Muscle of back (tissue), 11 donors: ENCODE measurements around the gene C1QB. TPM values are rescaled to one million over a fixed set of nuclear protein-coding genes. Genes with fewer than 3 reads are reported as not detected.

ENCODE experiments used
- DNase-seq, 3 donors: peaks; one replicate each; pipeline versions ENCODE4 v3.0.0 to v3.0.0-alpha.2; 2013
- polyA plus RNA-seq, 10 donors: library from polyadenylated mRNA; unstranded; fragments of 120-200 nt; gene quantifications; one replicate each; pipeline ENCODE4 v1.2.1, GENCODE V29; 2013; ENCODE audit not compliant: insufficient read length in 10 of 10

Gene C1QB
- polyA plus RNA-seq, 10 donors = 14.3 to 29.7 (median 19.3) TPM

GRCh38 chr1:22628698-22629444 lies 24.2 kb upstream of the C1QB start:
- no peak for DNase-seq

- DNase-seq = no peak
These were observed 23.1 kb upstream of the C1QB start for GRCh38 chr1:22629886-22630285.

GRCh38 chr1:22633697-22634463 lies 19.2 kb upstream of the C1QB start:
- no peak for DNase-seq

GRCh38 chr1:22635436-22635835 lies 17.6 kb upstream of the C1QB start:
- DNase-seq = no peak

GRCh38 chr1:22636353-22636752 lies 16.7 kb upstream of the C1QB start, which contains the start of gene C1QA:
Gene C1QA, plus strand, starts transcription at chr1:22636628. Its CDS starts 989 bp downstream, at chr1:22637617.
- peak in 2 of 3 donors; percentile 11 to 53 for DNase-seq

GRCh38 chr1:22636927-22637326 lies 16.1 kb upstream of the C1QB start:
- DNase-seq = no peak

- no peak for DNase-seq
These were observed 15.1 kb upstream of the C1QB start for GRCh38 chr1:22637907-22638445.

- DNase-seq = no peak
These were observed 14.4 kb upstream of the C1QB start for GRCh38 chr1:22638476-22639234.

- peak; percentile 23 to 57 (median 25) for DNase-seq
These were observed 13.8 kb upstream of the C1QB start for GRCh38 chr1:22639286-22639685.

GRCh38 chr1:22641247-22641646 lies 11.8 kb upstream of the C1QB start:
- DNase-seq = no peak

- peak; percentile 53 to 90 (median 85) for DNase-seq
These were observed 11.0 kb upstream of the C1QB start for GRCh38 chr1:22641906-22642636.

- no peak for DNase-seq
These were observed 9.7 kb upstream of the C1QB start, which contains the start of gene C1QC for GRCh38 chr1:22643381-22643780. Gene C1QC, plus strand, starts transcription at chr1:22643633. Its CDS starts 391 bp downstream, at chr1:22644024.

- DNase-seq = no peak
These were observed 9.1 kb upstream of the C1QB start for GRCh38 chr1:22643928-22644327.

- DNase-seq = no peak
These were observed 7.1 kb upstream of the C1QB start for GRCh38 chr1:22645931-22646330.

- no peak for DNase-seq
These were observed 6.7 kb upstream of the C1QB start for GRCh38 chr1:22646384-22646783.

GRCh38 chr1:22650089-22650693 lies 2.8 kb upstream of the C1QB start:
- DNase-seq = no peak

- DNase-seq = no peak
These were observed 837 bp upstream of the C1QB start for GRCh38 chr1:22651941-22652856.

- DNase-seq = no peak
These were observed 1.7 kb downstream of the C1QB start for GRCh38 chr1:22654692-22655091.

- DNase-seq = no peak
These were observed 5.5 kb downstream of the C1QB start for GRCh38 chr1:22658385-22659163.
